GM12878 (cell line): ENCODE data around the gene SUSD5. TPM values are rescaled to one million over a fixed set of nuclear protein-coding genes. Genes with fewer than 3 reads are reported as not detected.

ENCODE experiments used
- ATAC-seq: fragments of 200-7000 bp; cut with Tn5 transposase; 3 replicates; pipeline ENCODE4 v1.9.1; 2020; ENCODE audit warnings: mild to moderate bottlenecking, moderate library complexity
- BruUV-seq: library from RNA; stranded (reverse); fragments of 400-500 nt; replicated peaks from 2 replicates; lab custom pipeline; 2021; lab: Mats Ljungman, UMichigan
- CTCF ChIA-PET: fragments of 300-600 bp; sonication (Branson Sonifier 250); formaldehyde crosslinking; extraction: SDS; loops from one replicate; lab custom pipeline; 2021; ENCODE audit warnings: inconsistent platforms; lab: Yijun Ruan, JAX
- POLR2A ChIA-PET: fragments of 350-600 bp; formaldehyde crosslinking; extraction: SDS; loops from one replicate; lab custom pipeline; 2021; ENCODE audit warnings: inconsistent platforms; lab: Charles Lee
- RAD21 ChIA-PET: fragments of 300-600 bp; sonication (Branson Sonifier 250); formaldehyde crosslinking; loops from one replicate; lab custom pipeline; 2023; ENCODE audit warnings: antibody characterized with exemption; ENCODE audit not compliant: unreplicated experiment; lab: Charles Lee
- SMC1A ChIA-PET: fragments of 300-600 bp; sonication (Branson Sonifier 250); formaldehyde crosslinking; loops from one replicate; lab custom pipeline; 2023; ENCODE audit not compliant: unreplicated experiment, uncharacterized antibody; lab: Charles Lee
- DNase-seq: peaks from one replicate; pipeline ENCODE4 v3.0.0-alpha.2; 2011; ENCODE audit warnings: low read depth, low spot score
- FAIRE-seq: peaks from 3 replicates; lab custom pipeline; 2011; peaks lifted over from hg19 to GRCh38; lab: Jason Lieb, UNC
- H2AFZ ChIP-seq: 2 replicates; pipeline ENCODE4 v1.6.0; 2011; ENCODE audit warnings: low read depth, low read length, control low read depth; ENCODE audit not compliant: control insufficient read depth
- H3K27ac ChIP-seq: 2 replicates; pipeline ENCODE4 v1.5.1; 2011; ENCODE audit warnings: control low read depth; ENCODE audit not compliant: control insufficient read depth, insufficient read depth
- H3K27me3 ChIP-seq, 2 experiments: replicated peaks in 1 of 2; 2 replicates each; pipeline versions ENCODE4 v1.6.0 to v1.6.1; 2011; ENCODE audit warnings: low read length in 1 of 2; ENCODE audit not compliant: control insufficient read depth in 2 of 2, insufficient read depth in 2 of 2
- H3K36me3 ChIP-seq, 2 experiments: 2 replicates each; pipeline ENCODE4 v1.5.1; 2011; ENCODE audit warnings: low read length in 1 of 2; ENCODE audit not compliant: control insufficient read depth in 2 of 2, insufficient read depth in 2 of 2
- H3K4me1 ChIP-seq: 2 replicates; pipeline ENCODE4 v1.6.1; 2011; ENCODE audit warnings: mild to moderate bottlenecking, low read length, moderate library complexity, mixed read lengths; ENCODE audit not compliant: control insufficient read depth, insufficient read depth
- H3K4me2 ChIP-seq: 2 replicates; pipeline ENCODE4 v1.6.0; 2011; ENCODE audit warnings: control low read depth; ENCODE audit not compliant: control insufficient read depth, insufficient read depth
- H3K4me3 ChIP-seq: fragments of 200-600 bp; sonication (generic); 2 replicates; pipeline ENCODE4 v1.5.1; 2016
- H3K79me2 ChIP-seq: 2 replicates; pipeline ENCODE4 v1.6.0; 2011; ENCODE audit warnings: low read length; ENCODE audit not compliant: control insufficient read depth, insufficient read depth
- H3K9ac ChIP-seq: 2 replicates; pipeline ENCODE4 v1.8.0; 2011; ENCODE audit warnings: low read length, control low read depth, mixed read lengths; ENCODE audit not compliant: control insufficient read depth, insufficient read depth
- H3K9me3 ChIP-seq: replicated peaks from 3 replicates; pipeline ENCODE4 v1.5.1; 2011; ENCODE audit warnings: mild to moderate bottlenecking, low read length; ENCODE audit not compliant: control insufficient read depth, insufficient read depth
- H4K20me1 ChIP-seq: 2 replicates; pipeline ENCODE4 v1.6.0; 2011; ENCODE audit not compliant: control insufficient read depth, insufficient read depth
- CEBPB ChIP-seq, 2 experiments: fragments of 150-350 bp in 1 of 2; IDR thresholded peaks; 2 replicates each; pipeline ENCODE4 v1.6.1; 2012 to 2014; ENCODE audit warnings: low read depth in 2 of 2, low read length in 2 of 2, borderline replicate concordance in 1 of 2, inconsistent platforms in 1 of 2
- CHD1 ChIP-seq: IDR thresholded peaks from 2 replicates; pipeline ENCODE4 v1.6.1; 2012; ENCODE audit warnings: low read depth, low read length, improper control_type of control experiment
- CREM ChIP-seq: IDR thresholded peaks from 2 replicates; pipeline ENCODE4 v1.6.1; 2014; ENCODE audit warnings: antibody characterized with exemption, low read depth
- DPF2 ChIP-seq: fragments of 450-650 bp; IDR thresholded peaks from 2 replicates; pipeline ENCODE4 v1.6.1; 2017; ENCODE audit warnings: mild to moderate bottlenecking
- EED ChIP-seq: sonication (generic); IDR thresholded peaks from 2 replicates; pipeline ENCODE4 v1.6.1; 2016; ENCODE audit warnings: antibody characterized with exemption, low read depth
- EP300 ChIP-seq, 2 experiments: fragments of 150-350 bp in 1 of 2; IDR thresholded peaks; 2 replicates each; pipeline ENCODE4 v1.6.1; 2011 to 2012; ENCODE audit warnings: low read depth in 2 of 2, low read length in 2 of 2, borderline replicate concordance in 1 of 2, improper control_type of control experiment in 1 of 2, inconsistent platforms in 1 of 2; ENCODE audit not compliant: control insufficient read depth in 1 of 2
- MYB ChIP-seq: fragments of 150-350 bp; IDR thresholded peaks from 2 replicates; pipeline ENCODE4 v1.6.1; 2014; ENCODE audit warnings: mild to moderate bottlenecking, low read depth, low read length, borderline replicate concordance
- NFXL1 ChIP-seq: fragments of 450-650 bp; IDR thresholded peaks from 2 replicates; pipeline ENCODE4 v1.6.1; 2017; ENCODE audit warnings: antibody characterized with exemption, mild to moderate bottlenecking, borderline replicate concordance
- PAX5 ChIP-seq: IDR thresholded peaks from 2 replicates; pipeline ENCODE4 v1.6.1; 2011; ENCODE audit warnings: low read depth, low read length, borderline replicate concordance
- POLR2AphosphoS2 ChIP-seq: IDR thresholded peaks from 2 replicates; pipeline ENCODE4 v1.6.1; 2011; ENCODE audit warnings: low read depth, mild to moderate bottlenecking, low read length, improper control_type of control experiment, moderate library complexity
- POLR2AphosphoS5 ChIP-seq: IDR thresholded peaks from 2 replicates; pipeline ENCODE4 v1.6.1; 2011; ENCODE audit warnings: mild to moderate bottlenecking, low read length, inconsistent platforms
- SMAD1 ChIP-seq: fragments of 450-650 bp; IDR thresholded peaks from 2 replicates; pipeline ENCODE4 v1.6.1; 2018; ENCODE audit warnings: mild to moderate bottlenecking, low read depth; ENCODE audit not compliant: partially characterized antibody
- STAT3 ChIP-seq: IDR thresholded peaks from 2 replicates; pipeline ENCODE4 v1.6.1; 2011; ENCODE audit warnings: low read depth, low read length, improper control_type of control experiment
- TCF3 ChIP-seq: IDR thresholded peaks from 2 replicates; pipeline ENCODE4 v1.6.1; 2012; ENCODE audit warnings: low read depth, mild to moderate bottlenecking, low read length, borderline replicate concordance; ENCODE audit not compliant: insufficient read depth
- WGBS: methylation state at CpG from one replicate; pipeline ENCODE4 v1.1.6; 2016; ENCODE audit warnings: low lambda C conversion rate; ENCODE audit not compliant: insufficient replicate concordance, insufficient coverage; ENCODE audit errors: missing lambda C conversion rate; 5-methylcytosine and 5-hydroxymethylcytosine counted together
- in situ Hi-C: fragments of 300-500 bp; cut with MboI; formaldehyde crosslinking; loops from 9 replicates; pipeline ENCODE4 v1.14.3; 2018; ENCODE audit warnings: mixed read lengths
- intact Hi-C: fragments of 100-400 bp; cut with micrococcal nuclease; formaldehyde crosslinking; loops from one replicate; pipeline ENCODE4 v1.14.2; 2022; ENCODE audit not compliant: unreplicated experiment
- polyA plus RNA-seq, 11 experiments: library from polyadenylated mRNA; depleted of rRNA in 4 of 11; unstranded in 6 of 11; stranded (reverse) in 5 of 11; fragments of >200 nt; fragmentation: Nextera tagmentation in 4 of 11; fragmentation: Illumina TruSeq in 1 of 11; extraction: Ambion mirVana in 4 of 11; extraction: Trizol in 1 of 11; gene quantifications; 1 replicate in 1 of 11; 2 replicates in 10 of 11; pipeline versions ENCODE4 v1.2.1 to v1.2.3, GENCODE V29; 2011 to 2016; ENCODE audit warnings: inconsistent platforms in 2 of 11, missing spikeins in 2 of 11, low read depth in 1 of 11
- total RNA-seq, 4 experiments: library from RNA; depleted of rRNA in 3 of 4; stranded (reverse); fragments of >200 nt in 3 of 4; fragmentation: Illumina TruSeq in 1 of 4; extraction: Trizol in 1 of 4; gene quantifications; 2 replicates each; pipeline versions ENCODE4 v1.2.1 to v1.2.3, GENCODE V29; 2013 to 2021

Gene SUSD5
- total and polyA plus RNA-seq, 10 of the 15 experiments (the other 5 are each of a cell fraction or from before 2014, with no cell fraction given) = 0.01 to 0.05 (median 0.03) TPM; not detected in 4

- H3K4me3 ChIP-seq = no peak overlapping the region
- no peak for FAIRE-seq
- H4K20me1 ChIP-seq = no peaks in the 10 kb centered on the region
- ATAC-seq = no peak
- WGBS = 86% methylated on average over 3 of the region's 3 CpGs
- H3K79me2 ChIP-seq = no peaks in the 10 kb centered on the region
- POLR2A ChIA-PET = interaction anchor here (0.6 kb wide), 2 partner anchors 157 to 504 kb away, joined by 3 to 4 read pairs; no protein-coding TSS in a partner anchor
- no peak overlapping the region for H3K4me2 ChIP-seq
- no peak overlapping the region for H2AFZ ChIP-seq
- no peak for TF ChIP-seq TCF3
- TF ChIP-seq PAX5 = no peak
- no peak for TF ChIP-seq CHD1
- TF ChIP-seq POLR2AphosphoS5 = no peak
- TF ChIP-seq CEBPB (IDR thresholded peaks at IDR 0.05; ENCODE audit: borderline replicate concordance in 1 of 2, low read depth in 2 of 2, low read length in 2 of 2) = no peak
- TF ChIP-seq POLR2AphosphoS2 = no peak
- TF ChIP-seq DPF2 = no peak
- no peak for TF ChIP-seq EP300 (IDR thresholded peaks at IDR 0.05; ENCODE audit: borderline replicate concordance in 1 of 2, control insufficient read depth in 1 of 2, low read depth in 2 of 2, low read length in 2 of 2)
- TF ChIP-seq MYB = no peak
- TF ChIP-seq EED = no peak
- no peak for TF ChIP-seq CREM
- no peak for TF ChIP-seq NFXL1
- no peak for TF ChIP-seq SMAD1
- no peak for TF ChIP-seq STAT3
- TF ChIP-seq, all 136 proteins: peak for 0
- no peak for DNase-seq
- H3K4me1 ChIP-seq = no peaks in the 10 kb centered on the region
- intact Hi-C loops = no loop called here
- H3K9ac ChIP-seq = no peak overlapping the region
- ChIA-PET CTCF (interaction anchor here (0.7 to 1.8 kb wide), 3 partner anchors 11 to 32 kb away, joined by 3 to 7 read pairs (median 4); no protein-coding TSS in a partner anchor), SMC1A (interaction anchor here (0.8 to 1.3 kb wide), 2 partner anchors 158 to 324 kb away, joined by 3 read pairs; no protein-coding TSS in a partner anchor), RAD21 (no interaction called here)
- in situ Hi-C loops = no loop called here
- no peaks in the 10 kb centered on the region for H3K9me3 ChIP-seq
- no peaks in the 10 kb centered on the region for H3K27me3 ChIP-seq
- H3K36me3 ChIP-seq = no peaks in the 10 kb centered on the region
- BruUV-seq = no TSS peak
- H3K27ac ChIP-seq = no peak overlapping the region
Observed at GRCh38 chr3:33104803-33105202, 113.8 kb downstream of the SUSD5 start.
